Fibroblast of skin of right quadriceps (primary cell): ENCODE measurements around the gene CAMSAP1.

Source experiments
- DNase-seq: peaks from one replicate; pipeline ENCODE4 v3.0.0-alpha.2; 2013

CAMSAP1 gene

DNA sequence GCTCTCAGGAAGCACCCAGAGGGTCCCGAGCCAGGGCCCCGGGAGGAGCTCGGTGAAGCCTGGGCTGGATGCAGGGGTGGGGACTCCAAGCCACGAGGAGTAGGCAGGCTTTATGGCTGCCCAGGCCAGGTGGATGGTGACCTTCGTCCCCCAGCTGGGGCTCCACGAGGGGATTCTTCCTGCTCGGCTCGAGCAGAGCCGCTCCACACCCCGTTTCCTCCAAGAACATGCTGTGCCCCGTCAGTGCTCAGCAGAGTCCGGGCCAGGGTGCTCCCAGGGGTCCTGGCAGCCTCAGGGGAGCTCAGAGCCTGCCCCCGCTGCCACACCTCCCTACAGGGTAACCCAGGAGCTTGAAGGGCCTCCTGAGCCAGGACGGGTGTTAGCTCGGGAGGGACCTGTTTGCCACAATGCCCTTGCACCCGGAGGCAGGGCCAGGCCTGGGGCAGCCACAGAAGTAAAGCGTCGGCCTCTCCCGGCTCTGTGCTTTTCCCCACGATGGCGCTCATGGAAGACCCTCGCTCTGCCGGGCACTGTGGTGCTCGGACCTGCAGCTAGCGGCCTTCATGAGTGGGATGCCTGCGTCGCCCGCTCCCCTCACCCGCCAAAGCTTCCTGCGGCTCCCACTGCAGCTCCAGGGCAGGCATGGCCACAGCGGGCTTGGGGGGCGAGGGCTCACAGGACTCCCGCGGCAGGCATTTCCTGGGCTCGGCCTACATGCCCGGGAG, 118.6 kb downstream of the CAMSAP1 start:
- no peak for DNase-seq

- no peak for DNase-seq
These were observed 119.4 kb downstream of the CAMSAP1 start for GRCh38 chr9:135787776-135788575.

DNA sequence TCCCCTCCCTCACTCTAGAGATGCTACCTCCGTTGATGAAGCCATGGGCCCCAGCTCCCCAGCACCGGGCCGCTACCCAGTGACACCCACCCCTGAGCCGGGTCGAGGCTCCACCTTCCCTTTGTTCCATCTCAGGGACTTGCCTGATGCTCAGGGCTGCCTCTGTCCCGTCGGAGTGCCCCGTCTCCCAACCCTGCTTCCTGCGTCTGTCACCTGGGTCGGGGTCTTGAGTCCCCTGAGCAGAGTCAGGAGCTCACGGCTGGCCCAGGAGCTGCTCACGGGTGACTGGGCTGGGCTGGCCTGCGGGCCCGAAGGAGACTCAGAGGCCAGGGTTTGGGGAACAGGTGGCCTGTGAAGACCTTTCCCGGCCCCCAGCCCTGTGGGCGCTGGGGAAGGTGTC, 120.0 kb downstream of the CAMSAP1 start:
- DNase-seq, result no peak

DNA sequence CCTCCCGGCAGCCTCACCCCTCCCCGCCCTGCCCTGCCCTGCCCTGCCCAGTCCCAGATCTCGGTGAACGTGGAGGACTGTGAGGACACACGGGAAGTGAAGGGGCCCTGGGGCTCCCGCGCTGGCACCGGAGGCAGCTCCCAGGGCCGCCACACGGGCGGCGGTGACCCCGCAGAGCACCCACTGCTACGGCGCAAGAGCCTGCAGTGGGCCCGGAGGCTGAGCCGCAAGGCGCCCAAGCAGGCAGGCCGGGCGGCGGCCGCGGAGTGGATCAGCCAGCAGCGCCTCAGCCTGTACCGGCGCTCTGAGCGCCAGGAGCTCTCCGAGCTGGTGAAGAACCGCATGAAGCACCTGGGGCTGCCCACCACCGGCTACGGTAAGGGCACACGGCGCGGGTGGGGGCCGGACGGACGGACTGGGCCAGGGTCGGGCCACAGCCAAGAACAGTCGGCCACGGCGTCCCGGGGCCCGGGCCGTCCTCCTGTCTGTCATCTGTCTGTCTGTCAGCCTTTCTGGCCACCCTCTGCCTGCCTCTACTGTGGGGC, 121.1 kb downstream of the CAMSAP1 start:
- DNase-seq, result no peak

DNA sequence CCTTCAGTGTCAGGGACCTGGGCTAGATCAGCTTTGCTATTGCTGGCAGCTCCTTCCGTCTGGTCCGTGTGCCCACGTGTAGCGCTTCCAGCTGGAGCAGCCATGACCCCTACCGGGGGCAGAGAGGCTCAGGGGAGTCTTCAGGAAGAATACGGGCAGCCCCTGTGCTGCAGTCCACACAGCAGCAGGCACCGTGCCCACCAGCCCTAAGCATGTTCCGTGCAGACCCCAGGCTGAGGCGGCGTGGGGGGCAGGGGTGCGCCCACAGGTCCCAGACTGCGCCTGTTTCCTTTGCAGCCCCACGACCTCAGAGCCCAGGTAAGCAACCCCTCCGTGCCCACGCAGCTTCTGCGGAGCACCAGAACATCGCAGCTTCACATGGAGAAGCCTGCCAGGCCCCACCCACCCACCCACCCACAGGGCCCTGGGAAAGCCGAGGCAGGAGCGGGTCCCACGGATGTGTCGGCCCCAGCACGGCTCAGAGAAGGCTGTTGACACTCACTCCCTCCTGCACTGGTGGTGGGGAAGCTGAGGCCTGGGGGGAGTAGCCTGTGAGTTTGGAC, 122.3 kb downstream of the CAMSAP1 start:
- no peak for DNase-seq

GRCh38 chr9:135783540-135784245, 123.7 kb downstream of the CAMSAP1 start:
- DNase-seq, result no peak

DNA sequence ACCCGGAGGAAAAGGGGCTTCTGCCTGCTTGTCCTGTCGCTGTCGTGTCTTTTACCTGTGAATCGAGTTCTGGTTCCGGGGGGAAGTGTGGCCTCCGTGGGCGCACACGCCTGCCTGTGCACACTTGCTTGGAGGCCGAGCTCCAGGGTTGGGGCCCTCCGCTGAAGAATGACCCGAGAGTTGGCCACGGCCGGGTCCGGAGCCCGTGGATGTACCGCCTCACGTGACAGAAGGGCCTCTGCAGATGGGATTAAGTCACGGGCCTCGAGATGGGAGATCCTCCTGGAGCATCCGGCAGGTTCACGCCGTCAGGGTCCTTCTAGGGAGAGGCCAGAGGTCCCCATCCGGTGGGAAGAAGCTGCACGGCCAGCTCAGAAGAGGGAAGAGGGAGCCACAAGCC, 124.4 kb downstream of the CAMSAP1 start:
- no peak for DNase-seq

- DNase-seq, result no peak
These were observed 126.7 kb downstream of the CAMSAP1 start for GRCh38 chr9:135780626-135781025.

DNA sequence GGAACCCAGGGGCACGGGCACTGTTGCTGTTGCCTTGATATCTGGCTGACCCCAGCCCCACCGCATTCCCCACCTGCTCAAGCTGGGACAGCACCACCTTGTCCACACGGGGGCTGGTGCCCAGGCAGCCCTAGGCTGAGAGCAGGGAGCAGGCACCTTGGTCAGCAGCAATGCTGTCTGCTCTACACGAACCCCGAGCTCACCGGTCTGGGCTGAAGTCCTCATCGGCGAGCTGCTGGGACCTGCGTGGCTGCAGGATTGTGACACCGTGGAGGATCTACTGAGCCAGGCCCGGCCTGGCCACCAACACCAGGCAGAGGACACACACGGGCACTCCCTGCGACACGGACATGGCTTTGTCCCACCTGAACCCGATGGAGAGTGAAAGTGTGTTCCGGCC, 127.3 kb downstream of the CAMSAP1 start:
- DNase-seq, result no peak

- DNase-seq, result no peak
These were observed 127.8 kb downstream of the CAMSAP1 start for GRCh38 chr9:135779571-135779970.

GRCh38 chr9:135778421-135778820, 128.9 kb downstream of the CAMSAP1 start:
- no peak for DNase-seq

GRCh38 chr9:135777623-135778177, 129.6 kb downstream of the CAMSAP1 start:
- no peak for DNase-seq

GRCh38 chr9:135776893-135777622, 130.3 kb downstream of the CAMSAP1 start:
- no peak for DNase-seq

- DNase-seq, result no peak
These were observed 131.4 kb downstream of the CAMSAP1 start for GRCh38 chr9:135775911-135776310.

GRCh38 chr9:135774794-135775525, 132.4 kb downstream of the CAMSAP1 start:
- no peak for DNase-seq

- DNase-seq, result no peak
These were observed 133.1 kb downstream of the CAMSAP1 start for GRCh38 chr9:135774239-135774747.

- no peak for DNase-seq
These were observed 133.7 kb downstream of the CAMSAP1 start for GRCh38 chr9:135773530-135774238.

GRCh38 chr9:135772702-135773493, 134.4 kb downstream of the CAMSAP1 start:
- no peak for DNase-seq

- no peak for DNase-seq
These were observed 135.2 kb downstream of the CAMSAP1 start for GRCh38 chr9:135772056-135772646.
